GM18909 (cell line): ENCODE measurements around the gene C11orf24.
A peak's percentile ranks its signal among the peaks of the same experiment; 100 is the strongest.

Experiments
- ATAC-seq: cut with Tn5 transposase; IDR thresholded peaks from one replicate; pipeline ENCODE4 v1.9.1; 2021; ENCODE audit warnings: mild to moderate bottlenecking; ENCODE audit not compliant: unreplicated experiment, poor library complexity

C11orf24 gene

DNA sequence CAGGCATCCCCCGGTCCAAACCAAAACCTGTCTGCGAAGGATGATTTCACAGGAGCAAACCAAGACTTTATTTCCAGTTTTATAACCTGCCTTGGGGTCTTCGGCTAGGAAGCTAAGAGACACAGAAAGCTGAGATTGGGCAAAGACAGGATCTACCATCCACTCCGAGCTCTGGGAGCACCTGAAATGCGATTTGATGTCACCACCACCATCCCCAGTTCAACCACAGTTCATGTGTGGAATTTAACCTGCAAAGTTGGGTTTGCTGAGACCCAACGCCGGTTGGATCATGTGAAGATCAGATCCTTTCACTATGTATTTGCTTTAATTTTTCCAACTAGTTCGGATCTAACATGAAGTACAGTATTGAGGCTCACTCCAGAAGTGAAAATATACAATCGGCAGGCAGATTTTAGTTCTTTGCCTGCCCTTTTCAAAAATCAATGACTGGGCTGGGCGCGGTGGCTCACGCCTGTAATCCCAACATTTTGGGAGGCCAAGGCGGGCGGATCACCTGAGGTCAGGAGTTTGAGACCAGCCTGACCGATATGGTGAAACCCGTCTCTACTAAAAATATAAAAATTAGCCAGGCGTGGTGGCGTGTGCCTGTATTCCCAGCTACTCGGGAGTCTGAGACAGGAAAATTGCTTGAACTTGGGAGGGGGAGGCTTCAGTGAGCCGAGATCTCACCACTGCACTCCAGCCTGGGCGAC is 1.4 kb upstream of the C11orf24 start:
- ATAC-seq, result no peak

- peak; percentile 21 for ATAC-seq
These were observed 571 bp downstream of the C11orf24 start for GRCh38 chr11:68271023-68271780.

DNA sequence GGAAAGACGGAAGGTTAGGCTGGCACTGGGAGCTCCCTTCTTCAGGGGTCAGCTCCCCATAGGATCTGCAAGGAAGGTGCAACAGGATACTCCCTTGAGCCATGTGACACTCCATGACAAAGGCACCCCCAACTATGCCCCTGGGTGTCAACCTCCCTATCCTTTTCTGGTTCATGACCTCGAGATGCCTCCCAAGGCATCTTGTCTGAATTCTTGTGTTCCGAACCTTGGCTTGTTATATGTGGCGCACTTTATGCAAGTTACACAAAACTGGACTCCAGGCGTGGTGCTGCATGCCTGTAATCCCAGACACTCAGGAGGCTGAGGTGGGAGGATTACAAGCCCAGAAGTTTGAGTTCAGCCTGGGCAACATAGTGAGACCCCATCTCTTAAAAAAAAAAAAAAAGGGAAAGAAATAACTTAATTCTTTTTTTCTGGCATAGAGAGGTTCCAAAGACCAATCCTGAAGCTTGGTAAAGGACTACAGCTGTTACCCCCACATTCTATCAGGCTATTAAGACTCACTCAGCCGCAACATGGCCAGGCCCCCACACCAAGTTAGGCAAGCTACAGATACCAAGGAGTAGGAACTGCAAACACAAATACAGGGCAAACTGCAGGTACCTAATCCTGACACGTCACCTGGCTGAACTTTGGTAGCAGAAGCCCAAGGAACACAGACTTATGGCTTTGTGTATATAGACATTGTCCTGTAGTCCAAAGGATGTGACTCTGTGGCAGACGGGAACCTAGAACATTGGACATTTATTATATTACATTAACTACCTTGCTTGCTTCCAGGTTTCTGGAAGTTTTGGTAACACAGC is 1.4 kb downstream of the C11orf24 start:
- ATAC-seq, result no peak

DNA sequence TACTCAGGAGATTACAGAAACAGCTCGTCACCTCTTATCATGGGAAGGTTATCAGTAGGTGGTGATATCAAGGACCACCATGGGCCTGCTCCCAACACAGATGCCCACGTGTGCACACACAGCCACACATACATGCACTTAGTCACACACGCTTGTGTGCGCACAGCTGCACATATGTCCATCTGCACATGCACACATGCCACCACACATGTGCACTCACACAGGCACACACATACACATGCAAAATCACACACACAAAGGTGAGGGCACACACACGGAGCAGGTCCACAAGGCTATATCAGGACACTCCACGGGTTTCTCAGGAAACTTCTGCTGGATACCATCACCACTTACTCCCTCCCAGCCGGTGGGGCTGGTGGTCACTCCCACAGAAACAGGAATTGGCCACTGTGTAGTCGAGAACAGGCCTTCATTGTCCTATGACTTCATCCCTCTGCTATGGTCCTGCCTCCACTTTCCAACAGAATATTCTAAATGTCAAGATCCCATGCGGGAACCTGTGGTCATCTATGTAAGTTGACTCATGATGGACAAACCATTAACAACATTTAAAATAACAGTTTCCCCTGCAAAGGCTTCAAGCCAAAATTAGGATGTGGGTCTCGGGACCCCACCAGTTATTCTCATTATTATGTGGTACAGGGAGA is 2.2 kb downstream of the C11orf24 start:
- ATAC-seq, result no peak

DNA sequence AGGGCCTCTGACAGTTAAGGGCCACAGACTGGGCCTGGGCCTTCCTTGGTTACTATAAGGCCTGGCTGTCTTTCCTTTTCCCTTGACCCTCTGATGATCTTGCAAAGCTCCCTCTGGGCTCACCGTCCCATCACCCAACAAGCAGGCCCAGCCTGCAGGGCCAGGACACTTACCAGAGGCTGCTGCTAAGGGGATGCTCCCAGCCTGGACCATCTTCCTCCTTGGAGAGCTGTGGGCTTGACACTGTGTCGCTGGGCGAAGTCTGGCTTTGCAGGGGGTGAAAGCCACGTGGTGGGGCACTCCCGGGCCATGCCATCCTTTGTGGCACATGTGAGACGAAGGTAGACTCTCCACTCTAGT is 3.9 kb downstream of the C11orf24 start:
- ATAC-seq, result no peak

- ATAC-seq, result no peak
These were observed 4.6 kb downstream of the C11orf24 start for GRCh38 chr11:68266936-68267880.

DNA sequence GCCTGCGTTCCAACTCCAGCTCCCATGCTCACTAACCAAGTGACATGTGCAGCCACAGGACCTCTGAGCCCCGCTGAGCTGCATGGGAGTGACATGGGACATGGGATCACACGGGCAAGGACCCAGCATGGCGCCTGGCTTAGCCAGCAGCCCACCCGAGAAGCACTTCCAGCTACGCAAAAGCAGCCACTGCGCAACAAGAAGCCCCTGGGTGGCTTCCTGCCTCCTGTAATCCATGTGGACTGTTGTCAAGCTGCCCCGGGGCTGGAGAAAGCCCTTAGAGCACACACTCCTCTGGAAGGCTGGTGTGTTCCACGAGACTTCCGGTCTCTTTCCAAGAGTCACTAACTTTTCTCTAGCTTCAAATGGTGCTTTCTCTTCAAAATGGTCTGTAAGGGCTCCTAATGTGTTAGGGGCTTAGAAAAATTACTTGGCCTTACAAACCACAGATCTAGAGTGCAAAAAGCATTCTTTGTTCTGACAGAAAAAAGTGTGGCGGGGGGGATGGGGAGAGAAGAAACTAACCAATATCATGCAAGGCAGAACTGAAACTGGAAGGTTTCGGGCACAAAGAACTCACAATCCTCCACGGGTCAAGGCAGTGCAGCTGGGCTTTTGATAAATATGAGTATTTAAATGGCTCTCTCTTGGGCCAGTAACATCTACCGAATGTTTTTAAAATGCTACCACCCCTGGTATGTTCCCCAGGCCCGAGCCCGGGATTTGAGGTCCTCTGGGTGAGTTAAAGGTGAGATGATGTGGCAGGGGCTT is 5.5 kb downstream of the C11orf24 start:
- ATAC-seq, result peak; percentile 65

GRCh38 chr11:68264741-68265540 is 6.8 kb downstream of the C11orf24 start:
- ATAC-seq, result no peak

GRCh38 chr11:68264244-68264643 is 7.5 kb downstream of the C11orf24 start:
- no peak for ATAC-seq

- no peak for ATAC-seq
These were observed 8.2 kb downstream of the C11orf24 start for GRCh38 chr11:68263444-68264035.

DNA sequence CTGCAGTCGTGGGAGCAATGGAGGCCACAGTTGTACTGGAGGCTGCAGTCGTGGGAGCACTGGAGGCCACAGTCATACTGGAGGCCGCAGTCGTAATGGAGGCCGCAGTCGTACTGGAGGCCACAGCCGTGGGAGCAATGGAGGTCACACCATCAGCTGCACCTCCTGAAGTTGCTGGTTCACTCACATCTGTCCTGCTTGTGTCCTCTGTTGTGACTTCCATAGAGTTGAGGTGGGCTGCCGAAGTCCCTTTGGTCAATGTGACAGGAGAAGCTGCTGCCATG is 9.3 kb downstream of the C11orf24 start:
- no peak for ATAC-seq

DNA sequence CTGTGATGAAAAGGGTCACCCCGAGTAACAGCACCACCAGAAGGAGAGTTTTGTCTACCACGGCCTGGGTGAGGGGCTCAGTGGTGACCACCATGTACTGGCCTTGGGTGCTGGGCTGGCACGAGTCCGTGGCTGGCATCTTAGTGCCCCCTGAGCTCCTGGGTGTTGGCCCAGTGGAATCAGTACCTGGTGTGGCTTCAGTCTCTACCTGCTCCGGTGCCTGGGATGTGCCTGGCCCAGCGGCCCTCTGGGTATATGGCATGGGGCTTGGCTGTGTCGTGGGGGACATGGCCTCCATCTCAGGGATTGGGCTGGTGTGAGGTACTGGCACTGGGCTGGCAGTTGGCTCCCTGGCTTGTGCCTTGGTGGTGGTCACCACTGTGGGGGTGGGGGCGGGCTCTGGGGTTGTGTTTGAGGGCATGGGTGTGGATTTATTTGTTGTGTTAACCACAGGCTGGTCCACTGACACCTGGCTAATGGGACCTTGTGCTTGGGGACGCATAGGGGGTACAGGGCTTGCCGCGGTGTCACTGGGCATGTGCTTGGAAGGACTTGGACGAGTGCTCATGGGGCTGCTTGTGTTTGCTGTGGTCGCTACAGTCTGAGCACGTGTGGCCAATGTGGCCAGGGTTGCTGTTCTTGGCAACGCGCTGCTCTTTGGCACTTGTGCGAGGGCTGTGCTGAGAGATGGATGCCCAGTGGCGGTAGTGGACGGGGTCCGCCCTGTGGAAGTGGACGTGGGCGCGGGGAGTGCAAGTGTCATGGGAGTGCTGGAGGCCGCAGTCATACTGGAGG is 9.8 kb downstream of the C11orf24 start:
- ATAC-seq, result no peak

- ATAC-seq, result no peak
These were observed 10.8 kb downstream of the C11orf24 start for GRCh38 chr11:68261006-68261405.

- no peak for ATAC-seq
These were observed 11.3 kb downstream of the C11orf24 start for GRCh38 chr11:68260484-68260883.

DNA sequence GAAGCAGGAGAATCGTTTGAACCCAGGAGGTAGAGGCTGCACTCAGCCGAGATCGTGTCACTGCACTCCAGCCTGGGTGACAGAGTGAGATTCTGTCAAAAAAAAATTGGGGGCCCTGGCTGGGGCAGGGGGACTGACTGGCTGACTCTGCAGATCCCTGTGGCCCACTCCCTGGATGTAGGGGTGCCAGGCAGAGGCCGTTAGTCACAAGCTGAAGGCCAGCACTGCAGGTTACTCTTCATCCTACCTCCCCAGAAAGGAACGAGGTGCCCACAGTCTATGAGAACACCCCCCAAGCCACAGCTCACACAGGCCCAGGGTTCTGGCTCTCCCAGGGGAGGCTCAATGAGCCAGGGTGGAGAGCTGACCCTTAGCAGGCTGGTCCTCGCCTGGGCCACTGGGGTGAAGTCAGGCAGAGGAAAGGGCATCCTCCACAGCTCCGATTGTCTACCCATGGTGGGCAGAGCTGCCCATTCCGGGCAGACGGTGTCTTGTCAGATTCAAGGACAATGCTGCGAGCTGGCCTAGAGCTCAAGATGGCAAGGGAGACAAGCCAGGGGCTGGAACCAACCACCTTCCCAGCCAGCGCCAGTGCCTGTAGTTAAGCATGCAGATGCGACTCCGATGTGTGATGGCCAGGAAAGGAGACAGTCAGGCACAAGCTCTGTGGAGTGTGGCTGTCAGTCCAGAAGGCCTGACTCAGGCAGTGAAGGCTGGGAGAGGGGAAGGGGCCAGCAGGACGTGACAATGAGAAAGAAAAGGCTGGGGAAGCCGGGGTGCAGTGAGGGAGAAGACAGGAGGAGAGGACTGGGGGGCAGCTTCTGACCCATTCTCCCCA is 12.4 kb downstream of the C11orf24 start:
- ATAC-seq, result no peak

GRCh38 chr11:68258363-68258765 is 13.4 kb downstream of the C11orf24 start:
- ATAC-seq, result no peak
